SH-SY5Y (cell line): ENCODE results near the gene VPREB3.

Experiments used
- GATA2 ChIP-seq: IDR thresholded peaks from 2 replicates; pipeline ENCODE4 v1.6.1; 2011; ENCODE audit warnings: mild to moderate bottlenecking, low read depth, low read length
- GATA3 ChIP-seq: IDR thresholded peaks from 2 replicates; pipeline ENCODE4 v1.6.1; 2011; ENCODE audit warnings: low read depth, mild to moderate bottlenecking, low read length, moderate library complexity

DNA sequence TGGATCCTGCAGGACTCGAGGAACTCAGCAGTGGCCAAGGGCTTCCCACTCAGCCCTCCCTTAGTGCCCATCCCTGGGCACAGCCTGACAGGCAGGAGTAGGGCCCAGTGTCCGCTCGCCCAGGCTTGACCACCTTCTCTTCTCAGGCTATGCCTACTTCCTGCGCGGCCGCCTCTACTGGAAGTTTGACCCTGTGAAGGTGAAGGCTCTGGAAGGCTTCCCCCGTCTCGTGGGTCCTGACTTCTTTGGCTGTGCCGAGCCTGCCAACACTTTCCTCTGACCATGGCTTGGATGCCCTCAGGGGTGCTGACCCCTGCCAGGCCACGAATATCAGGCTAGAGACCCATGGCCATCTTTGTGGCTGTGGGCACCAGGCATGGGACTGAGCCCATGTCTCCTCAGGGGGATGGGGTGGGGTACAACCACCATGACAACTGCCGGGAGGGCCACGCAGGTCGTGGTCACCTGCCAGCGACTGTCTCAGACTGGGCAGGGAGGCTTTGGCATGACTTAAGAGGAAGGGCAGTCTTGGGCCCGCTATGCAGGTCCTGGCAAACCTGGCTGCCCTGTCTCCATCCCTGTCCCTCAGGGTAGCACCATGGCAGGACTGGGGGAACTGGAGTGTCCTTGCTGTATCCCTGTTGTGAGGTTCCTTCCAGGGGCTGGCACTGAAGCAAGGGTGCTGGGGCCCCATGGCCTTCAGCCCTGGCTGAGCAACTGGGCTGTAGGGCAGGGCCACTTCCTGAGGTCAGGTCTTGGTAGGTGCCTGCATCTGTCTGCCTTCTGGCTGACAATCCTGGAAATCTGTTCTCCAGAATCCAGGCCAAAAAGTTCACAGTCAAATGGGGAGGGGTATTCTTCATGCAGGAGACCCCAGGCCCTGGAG, 29.3 kb upstream of the VPREB3 start:
- TF ChIP-seq GATA2, result no peak
- no peak for TF ChIP-seq GATA3
